ENCODE results near the gene BACE2.
"Not testable (repeated sequence)": the region's sequence is repeated elsewhere in the genome, so short reads cannot be mapped to it uniquely, and the experiment has no call there.

Gene BACE2

DNA sequence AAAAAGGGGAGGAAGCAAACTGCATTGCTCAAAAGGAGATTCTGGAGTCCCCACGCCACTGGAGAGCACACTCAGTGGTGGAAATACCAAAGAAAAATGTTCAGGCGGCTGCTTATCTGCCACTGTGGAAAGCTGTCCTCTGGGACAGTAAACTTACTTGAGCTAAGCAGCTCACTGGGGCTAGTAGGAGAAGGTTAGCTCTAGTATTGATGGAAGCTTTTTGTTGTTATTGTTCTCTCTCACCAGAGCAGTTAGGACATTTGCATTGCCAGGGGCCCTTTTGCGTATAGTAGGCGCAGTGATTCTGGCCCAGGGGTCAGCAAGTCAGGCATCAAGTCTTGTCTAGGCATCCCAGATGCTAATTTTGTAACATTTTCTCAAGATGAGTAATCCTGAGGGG lies 15.6 kb downstream of the BACE2 start:
- ChIA-PET CTCF (no interaction called here), POLR2A (ENCODE audit: low non-redundant PET) (no interaction called here)
- no peak overlapping the region for H3K27ac ChIP-seq
- no peak for TF ChIP-seq CTCF (conservative IDR thresholded peaks at IDR 0.05; ENCODE audit: low read depth)
- DNase-seq (ENCODE audit: low spot score), result no peak

DNA sequence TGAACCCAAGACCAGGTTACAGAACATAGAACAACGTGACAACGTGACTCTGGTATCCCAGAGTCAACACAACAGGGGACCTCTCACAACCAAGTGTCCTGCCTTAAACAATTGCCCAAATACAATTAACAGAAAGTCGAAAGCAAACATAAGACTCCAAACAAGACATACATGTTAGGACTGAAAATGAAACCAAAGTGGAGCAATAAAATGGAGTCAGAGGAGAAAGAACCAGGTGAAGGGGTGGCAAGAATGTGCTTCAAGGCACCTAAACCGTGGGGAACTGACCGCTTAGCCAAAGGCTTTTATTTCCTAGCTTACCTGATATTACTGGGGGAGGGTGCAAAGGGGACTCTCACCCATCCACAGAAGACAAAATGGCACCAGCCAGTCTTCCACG lies 17.8 kb downstream of the BACE2 start:
- H3K27ac ChIP-seq, result no peak overlapping the region
- POLR2A ChIA-PET (ENCODE audit: low non-redundant PET), result no interaction called here
- no peak for DNase-seq (ENCODE audit: low spot score)
- TF ChIP-seq CTCF (conservative IDR thresholded peaks at IDR 0.05; ENCODE audit: low read depth), result no peak
- CTCF ChIA-PET, result interaction anchor here (1.0 kb wide), 1 partner anchor 17 kb away, joined by 3 read pairs; no protein-coding TSS in a partner anchor

GRCh38 chr21:41186755-41187536 lies 19.0 kb downstream of the BACE2 start:
- CTCF ChIA-PET, result interaction anchor here (1.0 kb wide), 1 partner anchor 18 kb away, joined by 3 read pairs; no protein-coding TSS in a partner anchor
- DNase-seq (ENCODE audit: low spot score), result no peak
- POLR2A ChIA-PET (ENCODE audit: low non-redundant PET), result interaction anchor here (0.6 kb wide), 1 partner anchor 21 kb away, joined by 3 read pairs; no protein-coding TSS in a partner anchor
- H3K27ac ChIP-seq, result no peak overlapping the region
- no peak for TF ChIP-seq CTCF (conservative IDR thresholded peaks at IDR 0.05; ENCODE audit: low read depth)

GRCh38 chr21:41187537-41188025 lies 19.6 kb downstream of the BACE2 start:
- no peak for DNase-seq (ENCODE audit: low spot score)
- TF ChIP-seq CTCF (conservative IDR thresholded peaks at IDR 0.05; ENCODE audit: low read depth), result no peak
- CTCF ChIA-PET, result no interaction called here
- POLR2A ChIA-PET (ENCODE audit: low non-redundant PET), result no interaction called here
- H3K27ac ChIP-seq, result no peak overlapping the region

GRCh38 chr21:41188486-41189149 lies 20.7 kb downstream of the BACE2 start:
- no peak for DNase-seq (ENCODE audit: low spot score)
- H3K27ac ChIP-seq, result no peak overlapping the region
- ChIA-PET CTCF (no interaction called here), POLR2A (ENCODE audit: low non-redundant PET) (no interaction called here)
- TF ChIP-seq CTCF (conservative IDR thresholded peaks at IDR 0.05; ENCODE audit: low read depth), result no peak

- POLR2A ChIA-PET (ENCODE audit: low non-redundant PET), result no interaction called here
- no peak for TF ChIP-seq CTCF (conservative IDR thresholded peaks at IDR 0.05; ENCODE audit: low read depth)
- CTCF ChIA-PET, result no interaction called here
- no peak overlapping the region for H3K27ac ChIP-seq
- DNase-seq (ENCODE audit: low spot score), result no peak
Measured at GRCh38 chr21:41189150-41189745, 21.3 kb downstream of the BACE2 start.

DNA sequence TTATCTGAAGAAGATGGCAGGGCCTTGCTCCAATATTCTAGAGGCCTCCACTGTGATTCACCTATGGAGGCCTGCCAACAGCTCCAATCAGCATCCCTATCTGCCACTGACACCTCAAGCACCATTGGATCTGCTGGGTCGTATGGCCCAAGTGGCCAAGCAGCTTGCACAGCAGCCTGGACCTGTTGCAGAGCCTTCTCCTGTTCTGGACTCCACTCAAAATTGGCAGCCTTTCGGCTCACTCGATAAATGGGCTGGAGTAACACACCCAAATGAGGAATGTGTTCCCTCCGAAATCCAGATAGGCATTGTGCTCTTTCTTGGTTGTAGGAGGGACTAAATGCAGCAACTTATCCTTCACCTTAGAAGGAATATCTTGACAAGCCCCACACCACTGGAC lies 24.6 kb downstream of the BACE2 start:
- DNase-seq (ENCODE audit: low spot score); POLR2A ChIA-PET (ENCODE audit: low non-redundant PET); H3K27ac ChIP-seq; CTCF ChIA-PET: not testable (repeated sequence)

Measured in RWPE1 (cell line).